Caco-2 (cell line): Measurements from ENCODE around the gene APOL1. TPM values are rescaled to one million over a fixed set of nuclear protein-coding genes. Genes with fewer than 3 reads are reported as not detected.
"Not testable (repeated sequence)": the region's sequence is repeated elsewhere in the genome, so short reads cannot be mapped to it uniquely, and the experiment has no call there.

Experiments used
- BruUV-seq: library from RNA; stranded (reverse); fragments of 400-500 nt; replicated peaks from 2 replicates; lab custom pipeline; 2021; lab: Mats Ljungman, UMichigan
- CTCF ChIA-PET: fragments of 300-600 bp; sonication (Branson Sonifier 250); formaldehyde crosslinking; loops from one replicate; lab custom pipeline; 2022; ENCODE audit warnings: antibody characterized with exemption; lab: Charles Lee
- POLR2A ChIA-PET: fragments of 300-600 bp; sonication (Branson Sonifier 250); formaldehyde crosslinking; loops from one replicate; lab custom pipeline; 2022; ENCODE audit warnings: antibody characterized with exemption; lab: Charles Lee
- DNase-seq, 2 experiments: peaks; one replicate each; pipeline versions ENCODE4 v3.0.0 to v3.0.0-alpha.2; 2020 to 2022
- H3K27me3 ChIP-seq: replicated peaks from 2 replicates; pipeline ENCODE4 v1.6.0; 2011; ENCODE audit warnings: low read length; ENCODE audit not compliant: control insufficient read depth, insufficient read depth
- H3K36me3 ChIP-seq: 2 replicates; pipeline ENCODE4 v1.5.1; 2011; ENCODE audit warnings: low read length; ENCODE audit not compliant: control insufficient read depth, insufficient read depth
- H3K4me1 ChIP-seq: fragments of 250-450 bp; sonication (Bioruptor Pico); 2 replicates; pipeline ENCODE4 v1.5.1; 2020; ENCODE audit warnings: mild to moderate bottlenecking
- H3K4me3 ChIP-seq: 2 replicates; pipeline ENCODE4 v1.5.1; 2011; ENCODE audit warnings: low read depth, mild to moderate bottlenecking, control low read depth, low read length
- H3K9me3 ChIP-seq: fragments of 250-450 bp; sonication (Bioruptor Pico); 2 replicates; pipeline ENCODE4 v1.5.1; 2020; ENCODE audit warnings: mild to moderate bottlenecking, moderate library complexity
- H3K27ac Mint-ChIP-seq: one replicate; pipeline ENCODE4 v1.8.0; 2022; ENCODE audit warnings: mixed read lengths; ENCODE audit not compliant: unreplicated experiment
- H3K27me3 Mint-ChIP-seq: one replicate; pipeline ENCODE4 v1.8.0; 2022; ENCODE audit warnings: mixed read lengths; ENCODE audit not compliant: insufficient read depth, unreplicated experiment
- H3K36me3 Mint-ChIP-seq: one replicate; pipeline ENCODE4 v1.8.0; 2022; ENCODE audit warnings: mild to moderate bottlenecking, mixed read lengths; ENCODE audit not compliant: insufficient read depth, unreplicated experiment
- H3K4me1 Mint-ChIP-seq: one replicate; pipeline ENCODE4 v1.8.0; 2022; ENCODE audit warnings: low read depth, mixed read lengths; ENCODE audit not compliant: unreplicated experiment
- H3K4me3 Mint-ChIP-seq: one replicate; pipeline ENCODE4 v1.8.0; 2022; ENCODE audit warnings: mild to moderate bottlenecking, moderate library complexity, mixed read lengths; ENCODE audit not compliant: unreplicated experiment
- H3K9me3 Mint-ChIP-seq: one replicate; pipeline ENCODE4 v1.8.0; 2022; ENCODE audit warnings: mixed read lengths; ENCODE audit not compliant: unreplicated experiment
- CTCF ChIP-seq, 2 experiments: fragments of 200-600 bp in 1 of 2; IDR thresholded peaks; 1 replicate in 1 of 2; 2 replicates in 1 of 2; pipeline versions ENCODE4 v1.5.1 to v1.8.0; 2011 to 2022; ENCODE audit warnings: antibody characterized with exemption in 1 of 2, control low read depth in 1 of 2, inconsistent platforms in 1 of 2, low read depth in 1 of 2, low read length in 1 of 2, mild to moderate bottlenecking in 1 of 2, moderate library complexity in 1 of 2; ENCODE audit not compliant: insufficient read depth in 1 of 2, severe bottlenecking in 1 of 2, unreplicated experiment in 1 of 2
- intact Hi-C: fragments of 100-400 bp; cut with micrococcal nuclease; formaldehyde crosslinking; loops from one replicate; pipeline ENCODE4 v1.10.0; 2022; ENCODE audit not compliant: unreplicated experiment
- total RNA-seq: library from RNA; stranded (reverse); gene quantifications from 2 replicates; pipeline ENCODE4 v1.2.3, GENCODE V29; 2022

The APOL1 gene
- total RNA-seq, 1 experiment from 2014 or later: 0.39 TPM

DNA sequence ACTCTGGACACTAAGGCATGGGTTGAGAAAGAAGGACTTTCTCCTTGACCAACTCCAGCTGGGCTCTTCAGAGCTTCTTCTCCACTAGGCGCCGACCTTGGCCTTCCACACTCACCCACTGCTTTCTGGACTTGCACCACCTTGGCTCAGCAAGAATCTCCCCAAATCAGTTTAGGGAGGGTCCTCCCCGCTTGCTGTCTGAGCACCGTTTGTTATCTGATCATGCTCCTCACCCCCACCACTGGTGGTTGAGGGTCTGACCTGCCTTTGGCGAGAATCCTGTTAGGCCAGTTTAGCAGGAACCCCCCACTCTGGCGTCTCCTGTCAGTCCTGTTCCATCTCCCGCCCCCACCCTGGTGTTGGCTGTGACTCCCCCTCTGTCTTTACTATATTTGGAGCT is 24.0 kb upstream of the APOL1 start:
- BruUV-seq: no TSS peak
- H3K4me1 ChIP-seq: no peaks in the 10 kb centered on the region
- H3K4me3 ChIP-seq: no peak overlapping the region
- DNase-seq: no peak
- ChIA-PET POLR2A (no interaction called here), CTCF (interaction anchor here (1.3 kb wide), 1 partner anchor 11 kb away, joined by 3 read pairs; no protein-coding TSS in a partner anchor)
- Mint-ChIP-seq H3K36me3 (no peaks in the 10 kb centered on the region), H3K27me3 (no peaks in the 10 kb centered on the region), H3K27ac (no peak overlapping the region), H3K4me1 (no peaks in the 10 kb centered on the region), H3K9me3 (no peaks in the 10 kb centered on the region), H3K4me3 (no peak overlapping the region)
- H3K27me3 ChIP-seq: no peaks in the 10 kb centered on the region
- intact Hi-C loops: loop anchor here (10.0 kb wide), 1 partner anchor 46 kb away; no protein-coding TSS in a partner anchor
- H3K36me3 ChIP-seq: no peaks in the 10 kb centered on the region
- H3K9me3 ChIP-seq: no peaks in the 10 kb centered on the region
- TF ChIP-seq CTCF (IDR thresholded peaks at IDR 0.05; ENCODE audit: insufficient read depth in 1 of 2, low read depth in 1 of 2, low read length in 1 of 2, severe bottlenecking in 1 of 2, unreplicated experiment in 1 of 2): no peak

DNA sequence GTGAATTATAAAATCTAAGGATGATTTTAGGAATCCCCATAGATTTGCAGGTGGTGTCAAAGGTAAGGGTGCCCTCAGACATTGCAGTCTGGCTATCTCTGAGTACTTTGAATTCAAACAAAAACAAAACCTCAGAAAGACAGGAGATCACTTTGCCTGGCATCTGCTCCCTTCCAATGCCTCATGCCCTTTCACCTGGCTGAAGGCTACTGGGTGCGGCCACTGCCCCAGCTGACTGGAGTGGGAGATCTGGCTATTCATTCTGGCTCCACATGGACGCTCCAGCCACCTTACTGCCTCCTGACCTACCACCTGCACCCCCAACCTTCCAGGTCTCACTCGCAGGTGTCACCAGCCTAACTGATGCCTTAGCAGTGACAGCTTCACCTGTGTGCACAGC is 23.3 kb upstream of the APOL1 start:
- POLR2A ChIA-PET, H3K4me3 ChIP-seq, H3K27ac Mint-ChIP-seq, DNase-seq, H3K9me3 ChIP-seq, H3K4me1 Mint-ChIP-seq, H3K4me1 ChIP-seq, H3K4me3 Mint-ChIP-seq, BruUV-seq, H3K36me3 Mint-ChIP-seq, H3K27me3 ChIP-seq, H3K36me3 ChIP-seq, H3K27me3 Mint-ChIP-seq, H3K9me3 Mint-ChIP-seq: not testable (repeated sequence)
- CTCF ChIA-PET: interaction anchor here (1.3 kb wide), 1 partner anchor 11 kb away, joined by 3 read pairs; no protein-coding TSS in a partner anchor
- intact Hi-C loops: loop anchor here (10.0 kb wide), 1 partner anchor 45 kb away; no protein-coding TSS in a partner anchor

DNA sequence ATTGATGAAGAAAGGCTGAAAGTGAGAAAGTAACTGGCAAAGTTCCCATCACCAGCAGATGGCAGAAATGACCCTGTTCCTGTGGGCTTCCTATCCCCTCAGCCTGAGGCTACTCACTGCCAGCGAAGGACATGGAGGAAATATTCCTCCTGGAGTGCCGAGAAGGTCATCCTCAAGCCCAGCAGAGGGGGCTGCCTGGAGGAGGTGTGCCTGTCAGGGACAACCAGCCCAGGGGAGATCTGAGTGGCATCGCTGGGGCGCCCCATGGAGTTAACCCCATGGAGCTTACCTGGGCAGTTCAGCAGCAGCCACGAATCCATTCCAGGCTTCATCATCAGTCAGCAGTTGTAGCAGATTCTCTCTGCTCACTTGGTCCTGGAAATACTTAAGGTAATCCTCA is 21.9 kb upstream of the APOL1 start:
- H3K9me3 Mint-ChIP-seq, H3K4me3 ChIP-seq, POLR2A ChIA-PET, DNase-seq, H3K4me1 ChIP-seq, intact Hi-C loops, H3K27ac Mint-ChIP-seq, H3K36me3 ChIP-seq, CTCF ChIA-PET, H3K27me3 Mint-ChIP-seq, H3K27me3 ChIP-seq, H3K36me3 Mint-ChIP-seq, H3K4me3 Mint-ChIP-seq, H3K9me3 ChIP-seq, H3K4me1 Mint-ChIP-seq, BruUV-seq: not testable (repeated sequence)
- peak in 1 of 2 experiments; percentile 7 for TF ChIP-seq CTCF (IDR thresholded peaks at IDR 0.05; ENCODE audit: insufficient read depth in 1 of 2, low read depth in 1 of 2, low read length in 1 of 2, severe bottlenecking in 1 of 2, unreplicated experiment in 1 of 2)
